Eye (tissue), 1 donor: ENCODE data around the gene DHX8.
"Not testable (repeated sequence)": the region's sequence is repeated elsewhere in the genome, so short reads cannot be mapped to it uniquely, and the experiment has no call there.

Experiments used
- DNase-seq: peaks from one replicate; pipeline ENCODE4 v3.0.0-alpha.2; 2015

Gene DHX8

GRCh38 chr17:43483674-43484551, at the start of gene DHX8:
Gene DHX8, plus strand, starts transcription at chr17:43483975. Its CDS starts 63 bp downstream, at chr17:43484038.
- peak; percentile 99 for DNase-seq

GRCh38 chr17:43434902-43435319, 48.9 kb upstream of the DHX8 start:
- no peak for DNase-seq

DNA sequence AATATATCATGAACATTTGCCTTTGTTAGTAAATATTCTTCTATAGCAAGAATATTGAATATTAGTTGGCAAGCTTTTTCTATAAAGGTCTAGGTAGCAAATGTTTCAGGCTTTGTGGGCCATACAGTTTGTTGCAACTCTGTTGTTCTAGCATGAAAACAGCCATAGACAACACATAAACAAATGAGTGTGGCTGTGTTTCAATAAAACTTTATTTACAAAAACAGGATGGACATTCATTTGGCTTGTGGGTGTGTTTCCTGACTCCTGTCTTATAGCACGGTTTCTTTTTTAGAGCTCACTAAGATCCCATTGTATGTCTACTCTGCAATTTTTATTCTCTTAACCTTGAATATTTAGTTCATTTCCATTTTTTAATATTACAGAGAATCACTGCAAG, 46.0 kb upstream of the DHX8 start:
- no peak for DNase-seq

DNA sequence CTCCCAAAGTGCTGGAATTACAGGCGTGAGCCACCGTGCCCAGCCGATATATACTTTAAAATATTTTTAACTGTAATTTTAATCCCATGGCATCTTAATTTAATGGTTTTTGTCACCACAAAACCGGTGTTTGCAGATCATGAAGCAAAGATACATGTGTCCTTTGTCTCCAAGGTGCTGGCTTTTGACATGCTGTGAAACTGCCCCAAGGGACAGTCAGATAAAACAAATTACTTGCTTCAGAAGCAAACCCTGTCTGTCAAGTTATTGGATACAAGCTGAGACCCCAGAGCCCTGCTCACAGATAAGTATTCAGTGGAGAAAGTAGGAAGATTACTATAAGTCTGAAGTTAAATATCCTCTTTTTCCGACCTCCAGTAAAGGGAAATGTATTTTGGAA, 45.1 kb upstream of the DHX8 start:
- peak; percentile 14 for DNase-seq

GRCh38 chr17:43439041-43439440, 44.7 kb upstream of the DHX8 start:
- DNase-seq: peak; percentile 34

GRCh38 chr17:43442711-43443110, 41.1 kb upstream of the DHX8 start:
- no peak for DNase-seq

GRCh38 chr17:43443381-43443780, 40.4 kb upstream of the DHX8 start:
- DNase-seq: no peak

GRCh38 chr17:43444223-43445008, 39.4 kb upstream of the DHX8 start:
- DNase-seq: no peak

DNA sequence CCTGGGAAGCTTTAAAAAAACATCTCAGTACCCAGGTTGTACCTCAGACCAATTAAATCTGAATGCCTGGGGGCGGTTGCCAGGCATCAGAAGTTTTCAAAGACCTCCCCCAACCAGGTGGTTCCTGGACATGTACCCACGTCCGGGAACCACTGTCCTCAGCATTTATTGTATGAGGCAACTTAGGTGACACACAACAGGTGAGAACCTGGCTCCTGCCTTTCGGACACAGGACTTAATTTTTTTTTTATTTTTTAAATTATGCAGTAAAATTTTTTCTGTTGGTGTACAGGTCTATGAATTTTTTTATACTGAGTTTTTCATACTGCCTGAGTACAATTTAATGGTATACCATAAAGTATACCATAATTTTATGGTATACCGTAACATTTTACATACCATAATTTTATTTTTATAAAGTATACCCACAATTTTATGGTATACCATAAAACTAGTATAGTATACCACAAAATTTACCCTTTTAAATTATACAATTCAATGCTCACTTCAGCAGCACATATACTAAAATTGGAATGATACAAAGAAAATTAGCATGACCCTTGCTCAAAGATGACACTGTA, 38.7 kb upstream of the DHX8 start:
- no peak for DNase-seq

- no peak for DNase-seq
Measured at GRCh38 chr17:43446773-43447172, 37.0 kb upstream of the DHX8 start.

DNA sequence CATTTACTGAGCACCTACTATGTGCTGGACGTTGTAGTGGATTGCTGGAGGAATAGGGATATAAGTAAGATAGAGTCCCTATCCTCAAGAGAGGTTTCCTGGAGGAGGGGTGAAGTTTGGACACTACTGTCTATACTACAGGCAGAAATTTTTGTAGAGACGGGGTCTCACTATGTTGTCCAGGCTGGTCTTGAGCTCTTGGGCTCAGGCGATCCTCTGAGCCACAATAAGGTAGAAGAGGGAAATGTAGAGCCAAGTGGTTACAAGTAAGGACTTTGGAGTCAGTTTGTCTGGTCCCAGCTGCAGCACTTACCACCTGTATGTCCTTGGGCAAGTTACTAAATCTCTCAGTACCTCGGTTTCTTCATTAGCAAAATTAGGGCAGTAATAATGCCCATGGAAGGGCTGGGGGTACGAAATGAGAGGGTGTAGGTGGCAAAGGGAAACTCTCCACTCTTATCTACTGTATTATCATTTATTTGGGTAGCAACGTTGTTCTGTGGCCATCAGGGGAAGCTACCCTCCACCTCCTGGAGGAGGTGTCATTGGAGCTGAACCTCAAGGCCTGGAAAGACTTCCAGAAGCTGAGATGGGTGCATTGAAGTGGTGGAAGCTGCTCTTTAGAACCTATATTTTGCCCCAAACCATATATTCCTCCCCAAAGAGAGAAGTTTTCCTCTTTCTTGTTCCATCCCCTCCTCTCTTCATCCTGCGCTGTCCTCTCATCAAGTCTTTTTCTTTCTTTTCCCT, 34.9 kb upstream of the DHX8 start:
- no peak for DNase-seq

DNA sequence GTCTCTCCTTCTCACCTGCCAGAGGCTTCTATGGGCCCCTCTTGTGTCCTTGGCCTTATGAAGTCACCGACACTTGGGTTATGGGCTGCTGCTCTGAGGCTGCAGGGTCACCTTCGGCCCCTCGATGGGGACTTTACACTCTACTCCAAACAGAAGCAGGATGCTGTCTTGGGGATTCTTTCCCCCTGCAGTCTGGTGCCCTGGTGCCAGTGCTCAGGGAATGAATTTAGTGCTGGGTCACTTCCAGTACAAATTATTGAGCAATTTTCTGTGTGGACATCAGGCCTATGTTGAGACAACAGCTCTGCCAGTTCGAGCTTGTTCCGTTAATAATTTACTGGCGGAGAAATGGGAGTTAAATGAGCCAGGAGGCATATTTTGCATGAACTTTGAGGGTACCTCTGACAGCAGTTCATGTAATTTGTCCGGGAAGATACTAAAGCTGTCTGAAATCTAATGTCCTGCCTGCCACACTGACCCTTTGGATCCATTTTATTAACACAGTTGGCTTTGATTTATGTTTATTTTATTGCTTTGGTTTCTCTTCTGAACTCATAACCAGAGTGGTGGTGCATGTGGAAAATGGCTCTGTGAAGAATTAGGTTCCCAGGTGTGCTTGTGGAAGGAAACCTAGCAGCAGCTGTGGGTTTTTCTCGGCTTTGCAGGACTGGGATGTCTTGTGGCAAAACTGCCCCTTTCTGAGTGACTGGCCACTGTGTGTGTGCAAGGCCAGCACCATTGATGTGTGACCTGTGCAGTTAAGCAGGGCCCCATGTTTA, 34.1 kb upstream of the DHX8 start:
- peak; percentile 33 for DNase-seq

GRCh38 chr17:43450791-43451190, 33.0 kb upstream of the DHX8 start:
- not testable (repeated sequence) for DNase-seq

DNA sequence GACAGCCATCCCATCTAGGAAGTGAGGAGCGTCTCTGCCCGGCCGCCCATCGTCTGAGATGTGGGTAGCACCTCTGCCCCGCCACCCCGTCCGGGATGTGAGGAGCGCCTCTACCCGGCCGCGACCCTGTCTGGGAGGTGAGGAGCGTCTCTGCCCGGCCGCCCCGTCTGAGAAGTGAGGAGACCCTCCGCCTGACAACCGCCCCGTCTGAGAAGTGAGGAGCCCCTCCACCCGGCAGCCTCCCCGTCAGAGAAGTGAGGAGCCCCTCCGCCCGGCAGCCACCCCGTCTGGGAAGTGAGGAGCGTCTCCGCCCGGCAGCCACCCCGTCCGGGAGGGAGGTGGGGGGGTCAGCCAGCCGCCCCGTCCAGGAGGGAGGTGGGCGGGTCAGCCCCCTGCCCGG, 32.0 kb upstream of the DHX8 start:
- not testable (repeated sequence) for DNase-seq

DNA sequence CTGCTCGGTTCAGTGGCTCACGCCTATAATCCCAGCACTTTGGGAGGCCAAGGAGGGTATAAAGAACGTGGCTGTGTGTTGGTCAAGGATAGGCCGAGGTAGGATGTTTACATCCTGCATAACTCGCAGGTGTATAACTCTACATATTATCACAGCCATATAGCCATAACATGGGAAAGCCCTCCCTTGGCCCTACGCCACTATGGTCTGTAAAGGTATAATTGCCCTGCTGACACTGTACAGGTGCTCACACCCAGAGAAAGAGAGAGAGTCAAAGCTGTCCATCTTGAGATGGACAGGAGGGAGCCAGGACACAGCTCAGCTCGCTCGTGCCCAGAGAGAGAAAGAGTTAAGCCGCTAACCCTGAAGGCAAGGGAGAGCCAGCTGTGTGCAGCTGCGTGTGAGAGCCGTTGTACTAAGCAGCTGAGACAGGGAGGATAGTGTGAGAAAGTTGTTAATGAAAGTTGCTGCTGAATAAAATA, 30.4 kb upstream of the DHX8 start:
- peak; percentile 46 for DNase-seq

GRCh38 chr17:43454868-43455267, 28.9 kb upstream of the DHX8 start:
- DNase-seq: no peak

DNA sequence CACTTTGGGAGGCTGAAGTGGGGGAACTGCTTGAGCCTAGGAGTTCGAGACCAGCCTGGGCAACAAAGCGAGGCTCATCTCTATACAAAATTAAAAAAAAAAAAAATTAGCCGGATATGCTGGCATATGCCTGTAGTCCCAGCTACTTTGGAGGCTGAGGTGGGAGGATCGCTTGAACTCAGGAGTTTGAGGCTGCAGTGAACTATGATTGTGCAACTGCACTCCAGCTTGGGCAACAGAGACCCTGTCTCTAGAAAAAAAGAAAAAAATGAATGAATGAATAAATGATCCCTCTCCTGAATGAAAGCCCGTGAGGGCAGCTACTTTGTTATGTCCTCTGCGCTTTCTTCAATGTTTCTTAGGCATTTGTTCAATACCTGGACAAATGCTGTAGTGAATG, 27.7 kb upstream of the DHX8 start:
- DNase-seq: no peak

- DNase-seq: peak; percentile 86
Measured at GRCh38 chr17:43456661-43457361, 27.0 kb upstream of the DHX8 start.

GRCh38 chr17:43457362-43457692, 26.4 kb upstream of the DHX8 start:
- no peak for DNase-seq

- not testable (repeated sequence) for DNase-seq
Measured at GRCh38 chr17:43459878-43460277, 23.9 kb upstream of the DHX8 start.

GRCh38 chr17:43461185-43461584, 22.6 kb upstream of the DHX8 start:
- no peak for DNase-seq
